Activated effector memory CD4-positive, alpha-beta T cell treated with anti-CD3 and anti-CD28 coated beads, Interleukin-2, amount 50 U/mL, for 16 hours (primary cell): ENCODE measurements around the gene MYO18B.
"Not testable (repeated sequence)": the region's sequence is repeated elsewhere in the genome, so short reads cannot be mapped to it uniquely, and the experiment has no call there.

Source experiments
- DNase-seq: peaks from one replicate; pipeline ENCODE4 v3.0.0-alpha.2; 2020

The MYO18B gene

GRCh38 chr22:25955323-25955722 is 213.3 kb downstream of the MYO18B start:
- no peak for DNase-seq

GRCh38 chr22:25956801-25957200 is 214.8 kb downstream of the MYO18B start:
- DNase-seq: no peak

- no peak for DNase-seq
These were observed 218.1 kb downstream of the MYO18B start for GRCh38 chr22:25959818-25960774.

GRCh38 chr22:25961699-25962098 is 219.7 kb downstream of the MYO18B start:
- DNase-seq: no peak

GRCh38 chr22:25962711-25963110 is 220.7 kb downstream of the MYO18B start:
- no peak for DNase-seq

- no peak for DNase-seq
These were observed 223.2 kb downstream of the MYO18B start for GRCh38 chr22:25964961-25965730.

GRCh38 chr22:25966448-25966913 is 224.5 kb downstream of the MYO18B start:
- no peak for DNase-seq

- no peak for DNase-seq
These were observed 227.3 kb downstream of the MYO18B start for GRCh38 chr22:25969286-25969685.

GRCh38 chr22:25969901-25970300 is 227.9 kb downstream of the MYO18B start:
- DNase-seq: no peak

- no peak for DNase-seq
These were observed 228.5 kb downstream of the MYO18B start for GRCh38 chr22:25970374-25970911.

- DNase-seq: no peak
These were observed 229.2 kb downstream of the MYO18B start for GRCh38 chr22:25970999-25971811.

- DNase-seq: no peak
These were observed 230.4 kb downstream of the MYO18B start for GRCh38 chr22:25972397-25972796.

GRCh38 chr22:25976356-25976755 is 234.4 kb downstream of the MYO18B start:
- DNase-seq: no peak

- no peak for DNase-seq
These were observed 238.0 kb downstream of the MYO18B start for GRCh38 chr22:25979968-25980367.

- not testable (repeated sequence) for DNase-seq
These were observed 242.9 kb downstream of the MYO18B start for GRCh38 chr22:25984911-25985310.

- no peak for DNase-seq
These were observed 246.0 kb downstream of the MYO18B start for GRCh38 chr22:25987948-25988347.

GRCh38 chr22:25990940-25991339 is 249.0 kb downstream of the MYO18B start:
- no peak for DNase-seq

GRCh38 chr22:25992331-25992730 is 250.3 kb downstream of the MYO18B start:
- no peak for DNase-seq

- no peak for DNase-seq
These were observed 254.7 kb downstream of the MYO18B start for GRCh38 chr22:25996669-25997068.

GRCh38 chr22:25997886-25998775 is 256.1 kb downstream of the MYO18B start:
- no peak for DNase-seq

- no peak for DNase-seq
These were observed 260.5 kb downstream of the MYO18B start for GRCh38 chr22:26002456-26002855.
